Endothelial cell (in vitro differentiated cells): ENCODE measurements around the gene CCL13. TPM values are rescaled to one million over a fixed set of nuclear protein-coding genes. Genes with fewer than 3 reads are reported as not detected.

Source experiments
- DNase-seq: peaks from one replicate; pipeline ENCODE4 v3.0.0; 2021; ENCODE audit warnings: low spot score
- H3K27ac Mint-ChIP-seq: one replicate; pipeline ENCODE4 v1.8.0; 2021; ENCODE audit warnings: mixed read lengths, inconsistent platforms; ENCODE audit not compliant: unreplicated experiment
- H3K27me3 Mint-ChIP-seq: one replicate; pipeline ENCODE4 v1.8.0; 2021; ENCODE audit warnings: mild to moderate bottlenecking, moderate library complexity, mixed read lengths, inconsistent platforms; ENCODE audit not compliant: unreplicated experiment
- H3K36me3 Mint-ChIP-seq: one replicate; pipeline ENCODE4 v1.8.0; 2021; ENCODE audit warnings: mild to moderate bottlenecking, low read depth, mixed read lengths, inconsistent platforms; ENCODE audit not compliant: unreplicated experiment
- H3K4me1 Mint-ChIP-seq: one replicate; pipeline ENCODE4 v1.8.0; 2021; ENCODE audit warnings: mild to moderate bottlenecking, mixed read lengths, inconsistent platforms; ENCODE audit not compliant: unreplicated experiment
- H3K4me3 Mint-ChIP-seq: one replicate; pipeline ENCODE4 v1.8.0; 2021; ENCODE audit warnings: mild to moderate bottlenecking, mixed read lengths, inconsistent platforms; ENCODE audit not compliant: unreplicated experiment
- H3K9me3 Mint-ChIP-seq: one replicate; pipeline ENCODE4 v1.8.0; 2021; ENCODE audit warnings: mixed read lengths, inconsistent platforms; ENCODE audit not compliant: unreplicated experiment
- total RNA-seq: library from RNA; stranded (reverse); fragmentation: NEBNext Ultra II Directional; extraction: Animal tissue kit (Norgen Biotek cat#: 25700); gene quantifications from one replicate; pipeline ENCODE4 v1.2.1, GENCODE V29; 2021; ENCODE audit not compliant: unreplicated experiment
- TF ChIP-seq, protein P1 (sequence below): fragments of 200-600 bp; sonication (generic); IDR thresholded peaks from one replicate; pipeline ENCODE4 v1.5.0; 2021; ENCODE audit warnings: antibody characterized with exemption; ENCODE audit not compliant: unreplicated experiment

CCL13 gene
- total RNA-seq, 1 donor from 2014 or later: not detected

DNA sequence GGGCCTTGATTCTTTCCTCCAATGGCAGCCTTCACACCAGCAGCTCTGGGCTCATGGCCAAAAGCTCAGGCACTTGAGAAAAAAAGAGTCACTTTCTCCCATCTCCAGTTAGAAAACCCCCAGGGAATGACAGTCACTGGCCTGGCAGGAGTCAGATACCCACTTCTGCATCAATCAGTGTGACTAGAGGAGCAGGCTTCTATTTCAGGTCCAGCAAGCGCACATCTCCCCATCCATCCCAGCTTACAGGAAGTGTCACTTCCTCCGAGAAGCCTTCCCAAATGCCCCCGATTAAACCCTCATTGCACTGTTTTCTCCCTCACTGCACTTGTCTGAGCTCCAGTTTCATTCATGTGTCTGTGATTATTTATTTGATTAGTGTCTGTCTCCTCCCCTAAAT lies 37.1 kb downstream of the CCL13 start:
- no peak overlapping the region for H3K27ac Mint-ChIP-seq
- no peak for DNase-seq
- H3K4me1 Mint-ChIP-seq: no peaks in the 10 kb centered on the region
- H3K9me3 Mint-ChIP-seq: no peaks in the 10 kb centered on the region
- no peaks in the 10 kb centered on the region for H3K36me3 Mint-ChIP-seq
- TF ChIP-seq, protein P1, sequence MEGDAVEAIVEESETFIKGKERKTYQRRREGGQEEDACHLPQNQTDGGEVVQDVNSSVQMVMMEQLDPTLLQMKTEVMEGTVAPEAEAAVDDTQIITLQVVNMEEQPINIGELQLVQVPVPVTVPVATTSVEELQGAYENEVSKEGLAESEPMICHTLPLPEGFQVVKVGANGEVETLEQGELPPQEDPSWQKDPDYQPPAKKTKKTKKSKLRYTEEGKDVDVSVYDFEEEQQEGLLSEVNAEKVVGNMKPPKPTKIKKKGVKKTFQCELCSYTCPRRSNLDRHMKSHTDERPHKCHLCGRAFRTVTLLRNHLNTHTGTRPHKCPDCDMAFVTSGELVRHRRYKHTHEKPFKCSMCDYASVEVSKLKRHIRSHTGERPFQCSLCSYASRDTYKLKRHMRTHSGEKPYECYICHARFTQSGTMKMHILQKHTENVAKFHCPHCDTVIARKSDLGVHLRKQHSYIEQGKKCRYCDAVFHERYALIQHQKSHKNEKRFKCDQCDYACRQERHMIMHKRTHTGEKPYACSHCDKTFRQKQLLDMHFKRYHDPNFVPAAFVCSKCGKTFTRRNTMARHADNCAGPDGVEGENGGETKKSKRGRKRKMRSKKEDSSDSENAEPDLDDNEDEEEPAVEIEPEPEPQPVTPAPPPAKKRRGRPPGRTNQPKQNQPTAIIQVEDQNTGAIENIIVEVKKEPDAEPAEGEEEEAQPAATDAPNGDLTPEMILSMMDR: no peak
- H3K4me3 Mint-ChIP-seq: no peak overlapping the region
- H3K27me3 Mint-ChIP-seq: peaks cover 2% of the 10 kb centered on the region

- Mint-ChIP-seq H3K27me3 (peaks cover 2% of the 10 kb centered on the region), H3K4me1 (no peaks in the 10 kb centered on the region), H3K4me3 (no peak overlapping the region), H3K27ac (no peak overlapping the region), H3K9me3 (no peaks in the 10 kb centered on the region), H3K36me3 (no peaks in the 10 kb centered on the region)
- no peak for DNase-seq
- TF ChIP-seq, protein P1: peak; percentile 22
Observed at GRCh38 chr17:34397265-34397664, 41.0 kb downstream of the CCL13 start.

GRCh38 chr17:34398990-34399389 lies 42.7 kb downstream of the CCL13 start:
- no peak overlapping the region for H3K4me3 Mint-ChIP-seq
- no peaks in the 10 kb centered on the region for H3K27me3 Mint-ChIP-seq
- H3K4me1 Mint-ChIP-seq: no peaks in the 10 kb centered on the region
- no peak overlapping the region for H3K27ac Mint-ChIP-seq
- no peak for DNase-seq
- H3K36me3 Mint-ChIP-seq: no peaks in the 10 kb centered on the region
- H3K9me3 Mint-ChIP-seq: no peaks in the 10 kb centered on the region
- TF ChIP-seq, protein P1: no peak

DNA sequence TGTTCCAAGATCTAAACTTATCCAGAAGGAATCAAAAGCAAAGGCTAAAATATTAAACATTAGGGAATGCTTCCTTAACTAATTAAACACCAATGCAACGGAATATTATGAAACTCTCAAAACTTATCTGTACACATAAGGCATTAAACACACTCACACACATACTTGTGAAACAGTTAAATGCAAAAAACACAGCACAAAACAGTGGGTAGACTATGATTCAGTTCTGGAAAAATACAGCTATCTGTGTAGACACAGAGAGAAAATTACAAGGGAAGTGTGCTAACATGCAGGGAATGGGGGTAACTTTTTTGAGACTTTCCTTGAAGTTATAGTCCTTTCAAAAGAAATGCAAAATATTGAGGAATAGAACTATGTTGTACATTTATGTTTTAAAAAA lies 43.4 kb downstream of the CCL13 start:
- TF ChIP-seq, protein P1: no peak
- Mint-ChIP-seq H3K36me3 (no peaks in the 10 kb centered on the region), H3K4me1 (no peaks in the 10 kb centered on the region), H3K27me3 (peaks cover under 1% of the 10 kb centered on the region), H3K27ac (no peak overlapping the region), H3K4me3 (no peak overlapping the region), H3K9me3 (no peaks in the 10 kb centered on the region)
- DNase-seq: no peak

DNA sequence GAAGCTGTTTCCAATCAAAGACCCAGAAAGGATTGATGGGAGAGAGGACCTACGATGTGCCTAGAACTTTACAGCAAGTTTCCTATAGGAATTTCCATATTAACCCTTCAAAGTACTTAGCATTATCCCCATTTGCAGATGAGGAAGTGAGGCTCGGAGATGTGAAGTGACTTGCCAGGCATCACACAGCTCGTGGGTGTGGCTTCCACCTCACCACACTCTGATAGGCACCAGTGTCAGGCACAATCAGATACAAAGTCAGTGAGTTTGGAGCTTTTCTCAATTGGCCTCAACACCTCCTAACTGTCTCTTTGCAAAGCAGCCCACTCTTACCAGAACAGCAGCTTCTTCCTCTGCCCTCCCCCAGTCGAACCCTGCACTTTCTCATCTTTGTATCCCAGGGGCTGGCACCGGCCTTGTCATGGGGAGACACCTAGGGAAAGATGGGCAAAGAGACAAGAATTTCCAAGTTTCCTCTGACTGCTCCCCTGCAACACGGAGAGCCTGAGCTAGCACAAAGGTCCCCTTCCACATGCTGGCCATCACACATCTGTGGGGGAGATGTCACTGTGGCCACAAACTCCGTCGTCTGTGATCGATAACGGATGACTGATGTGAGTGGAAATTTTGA lies 44.1 kb downstream of the CCL13 start:
- H3K27ac Mint-ChIP-seq: no peak overlapping the region
- TF ChIP-seq, protein P1: no peak
- no peak for DNase-seq
- no peaks in the 10 kb centered on the region for H3K36me3 Mint-ChIP-seq
- peaks cover 3% of the 10 kb centered on the region for H3K27me3 Mint-ChIP-seq
- H3K4me1 Mint-ChIP-seq: no peaks in the 10 kb centered on the region
- H3K4me3 Mint-ChIP-seq: no peak overlapping the region
- no peaks in the 10 kb centered on the region for H3K9me3 Mint-ChIP-seq
